GM20431 (cell line): Measurements from ENCODE around the gene MOK.
"Not testable (repeated sequence)": the region's sequence is repeated elsewhere in the genome, so short reads cannot be mapped to it uniquely, and the experiment has no call there.

Experiments
- in situ Hi-C: fragments of 300-500 bp; cut with MseI, MboI; formaldehyde crosslinking; loops from one replicate; pipeline ENCODE4 v1.15.0; 2020; ENCODE audit warnings: low sequenced_read_pairs; ENCODE audit not compliant: unreplicated experiment

Gene MOK

DNA sequence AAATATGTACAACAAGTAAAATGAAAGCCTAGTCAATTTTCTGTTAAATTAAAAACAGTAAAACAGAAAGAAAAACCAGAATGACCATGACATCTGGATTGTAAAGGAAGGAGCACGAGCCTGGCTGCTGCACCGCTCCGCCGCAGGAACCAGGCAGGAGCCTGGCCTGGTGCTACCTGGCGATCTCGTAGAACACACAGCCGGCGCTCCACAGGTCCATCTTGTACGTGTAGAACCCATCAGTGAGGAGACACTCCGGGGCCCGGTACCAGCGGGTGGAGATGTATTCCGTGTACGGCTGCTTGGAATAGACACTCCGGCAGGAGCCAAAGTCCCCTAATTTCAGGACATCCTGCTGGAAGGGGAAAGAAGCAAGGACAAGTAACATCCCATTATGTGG lies 54.3 kb downstream of the MOK start:
- in situ Hi-C loops = no loop called here

DNA sequence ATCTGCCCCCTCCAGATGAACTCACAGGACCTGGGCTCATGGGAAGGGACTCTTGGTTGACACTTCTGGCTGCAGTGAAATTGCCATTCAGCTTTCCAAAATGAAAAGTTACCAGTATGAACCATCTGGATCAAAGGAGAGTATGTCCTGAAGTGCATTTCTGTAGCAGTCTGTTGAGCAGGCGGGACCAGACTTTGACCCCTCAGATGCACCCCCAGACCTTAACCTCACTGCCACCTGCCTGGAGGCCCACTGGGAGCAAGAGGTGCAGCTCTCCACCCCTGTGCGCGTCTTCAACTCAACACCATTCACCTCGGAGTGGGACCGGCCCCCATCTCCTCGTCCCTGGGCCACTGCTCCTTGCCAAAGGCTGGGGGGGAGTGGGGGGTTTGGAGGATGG lies 55.0 kb downstream of the MOK start:
- in situ Hi-C loops = no loop called here

DNA sequence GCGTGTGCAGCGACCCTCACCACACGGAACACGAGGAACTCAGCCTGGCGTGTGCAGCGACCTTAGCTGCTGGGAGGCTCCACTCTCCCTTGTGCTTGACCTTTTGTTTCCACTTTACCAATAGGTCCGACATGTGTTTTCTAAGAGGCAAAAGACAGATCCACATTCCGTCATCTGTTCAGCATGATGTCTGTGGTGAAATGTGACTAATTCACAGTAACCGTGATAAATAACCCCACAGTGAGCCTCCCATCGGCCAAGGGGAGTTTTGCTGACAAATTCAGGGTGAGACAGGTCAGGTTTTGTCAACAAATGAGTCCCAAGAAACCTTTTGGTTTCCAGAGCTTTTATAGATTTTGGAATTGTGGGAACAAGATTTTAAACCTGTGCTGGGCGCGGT lies 55.9 kb downstream of the MOK start:
- in situ Hi-C loops = no loop called here

DNA sequence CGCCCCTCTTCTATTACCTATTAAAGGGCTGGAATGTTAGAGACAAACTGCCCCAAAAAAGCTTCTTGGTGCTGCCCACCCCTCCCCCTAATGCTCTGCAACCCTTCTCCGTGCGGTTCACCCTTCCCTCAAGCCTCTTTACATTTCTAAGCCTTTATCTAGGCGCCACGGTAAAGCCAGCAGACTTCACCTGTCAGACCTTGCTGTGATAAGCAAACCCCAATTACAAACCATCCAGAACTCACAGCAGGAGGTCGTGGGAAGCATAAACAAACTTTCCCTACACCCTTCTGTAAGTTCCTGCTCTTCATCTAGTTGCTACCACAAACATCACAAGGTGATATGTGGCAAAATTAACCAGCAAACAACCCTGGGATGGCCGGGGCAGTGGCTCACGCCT lies 56.8 kb downstream of the MOK start:
- in situ Hi-C loops = no loop called here

DNA sequence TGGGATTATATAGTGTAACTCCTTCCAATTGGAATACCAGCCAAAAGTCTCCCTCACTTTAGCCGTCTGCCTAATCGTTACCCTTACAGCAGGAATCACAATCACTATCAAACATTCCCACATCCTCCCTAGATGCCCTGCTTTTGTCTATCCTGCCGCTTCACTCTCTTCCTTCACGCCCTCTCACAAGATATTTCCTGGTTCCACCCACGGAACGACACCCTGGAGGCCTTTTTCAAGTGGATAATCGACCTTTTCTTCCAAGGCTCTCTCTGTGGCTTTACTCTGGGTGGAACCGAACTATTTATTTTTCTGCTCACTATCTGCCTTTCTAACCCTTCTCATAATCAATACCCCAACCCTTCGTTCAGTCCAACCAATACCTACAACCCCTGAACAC lies 58.9 kb downstream of the MOK start:
- in situ Hi-C loops = no loop called here

DNA sequence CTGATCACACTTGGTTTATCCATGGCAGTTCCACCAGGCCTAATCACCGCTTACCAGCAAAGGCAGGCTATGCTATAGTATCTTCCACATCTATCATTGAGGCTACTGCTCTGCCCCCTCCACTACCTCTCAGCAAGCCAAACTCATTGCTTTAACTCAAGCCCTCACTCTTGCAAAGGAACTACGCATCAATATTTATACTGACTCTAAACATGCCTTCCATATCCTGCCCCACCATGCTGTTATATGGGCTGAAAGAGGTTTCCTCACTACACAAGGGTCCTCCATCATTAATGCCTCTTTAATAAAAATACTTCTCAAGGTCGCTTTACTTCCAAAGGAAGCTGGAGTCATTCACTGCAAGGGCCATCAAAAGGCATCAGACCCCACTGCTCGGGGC lies 61.2 kb downstream of the MOK start:
- in situ Hi-C loops = not testable (repeated sequence)

DNA sequence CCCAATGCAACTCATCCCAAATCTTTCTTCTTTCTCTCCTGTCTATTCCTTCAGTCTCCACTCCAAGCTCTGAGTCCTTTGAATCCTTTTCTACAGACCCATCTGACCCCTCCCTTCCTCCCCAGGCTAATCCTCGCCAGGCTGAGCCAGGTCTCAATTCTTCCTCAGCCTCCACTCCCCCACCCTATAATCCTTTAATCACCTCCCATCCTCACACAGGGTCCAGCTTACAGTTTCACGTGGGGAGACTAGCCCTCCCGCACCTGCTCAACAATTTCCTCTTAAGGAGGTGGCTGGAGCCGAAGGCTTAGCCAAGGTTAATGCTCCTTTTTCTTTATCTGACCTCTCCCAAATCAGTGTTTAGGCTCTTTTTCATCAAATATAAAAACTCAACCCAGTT lies 63.8 kb downstream of the MOK start:
- in situ Hi-C loops = no loop called here

DNA sequence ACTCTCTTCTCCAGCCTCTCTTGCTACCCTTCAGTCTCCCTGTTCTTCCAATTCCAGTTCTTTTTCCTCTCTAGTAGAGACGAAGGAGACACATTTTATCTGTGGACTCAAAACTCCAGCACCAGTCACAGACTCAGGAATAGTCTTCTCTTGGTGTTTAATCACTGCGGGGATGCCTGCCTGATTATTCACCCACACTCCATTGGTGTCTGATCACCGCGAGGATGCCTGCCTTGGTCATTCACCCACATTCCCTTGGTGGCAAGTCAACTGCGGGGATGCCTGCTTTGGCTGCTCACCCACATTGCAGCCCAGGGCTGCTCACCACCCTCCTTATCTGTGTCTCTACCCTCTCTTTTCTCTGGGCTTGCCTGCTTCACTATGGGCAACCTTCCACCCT lies 64.5 kb downstream of the MOK start:
- in situ Hi-C loops = not testable (repeated sequence)

DNA sequence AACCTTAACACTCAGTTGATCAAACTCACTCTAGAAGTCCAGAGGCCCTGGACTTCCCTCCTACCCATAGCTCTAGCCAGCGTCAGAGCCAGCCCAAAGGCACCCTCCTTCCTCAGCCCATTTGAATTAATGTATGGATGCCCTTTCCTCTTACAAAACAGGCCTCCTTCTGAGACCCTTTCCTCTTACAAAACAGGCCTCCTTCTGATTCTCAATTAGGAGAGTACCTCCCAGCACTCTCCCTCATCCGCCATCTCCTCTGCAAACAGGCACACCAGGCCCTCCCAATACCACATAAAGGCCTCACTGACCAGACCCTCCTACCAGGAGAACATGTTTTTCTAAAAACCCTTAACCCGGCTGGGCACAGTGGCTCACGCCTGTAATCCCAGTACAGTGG lies 65.7 kb downstream of the MOK start:
- in situ Hi-C loops = no loop called here

DNA sequence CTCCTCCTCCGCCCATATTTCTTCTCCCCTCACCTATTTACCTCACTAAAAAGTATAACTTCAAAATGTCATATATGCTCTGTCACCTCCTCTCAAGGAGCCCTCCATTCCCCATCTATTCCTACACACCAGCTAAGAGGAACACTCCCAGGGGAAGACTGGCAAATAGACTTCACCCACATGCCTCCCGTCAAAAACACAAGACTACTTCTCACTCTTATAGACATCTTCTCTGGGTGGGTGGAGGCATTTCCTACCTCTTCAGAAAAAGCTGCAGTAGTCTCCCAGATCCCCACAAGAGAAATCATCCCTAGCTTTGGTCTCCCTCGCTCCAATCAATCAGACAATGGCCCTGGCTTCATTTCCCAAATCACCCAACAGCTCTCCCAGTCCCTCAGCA lies 66.2 kb downstream of the MOK start:
- in situ Hi-C loops = no loop called here

DNA sequence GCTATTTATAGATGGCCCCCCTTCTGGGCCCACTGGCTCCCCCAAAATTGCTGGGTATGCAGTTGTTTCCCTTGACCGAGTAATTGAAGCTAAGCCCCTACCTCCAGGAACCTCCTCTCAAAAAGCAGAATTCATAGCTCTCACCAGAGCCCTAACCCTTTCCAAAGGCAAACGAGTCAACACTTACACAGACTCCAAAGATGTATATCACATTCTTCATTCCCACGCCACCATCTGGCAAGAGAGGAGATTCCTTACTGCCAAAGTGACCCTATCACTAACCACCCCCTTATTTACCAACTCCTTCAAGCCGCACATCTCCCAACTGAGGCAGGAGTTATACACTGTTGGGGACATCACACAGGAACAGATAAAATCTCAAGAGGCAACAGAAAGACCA lies 66.8 kb downstream of the MOK start:
- in situ Hi-C loops = no loop called here

DNA sequence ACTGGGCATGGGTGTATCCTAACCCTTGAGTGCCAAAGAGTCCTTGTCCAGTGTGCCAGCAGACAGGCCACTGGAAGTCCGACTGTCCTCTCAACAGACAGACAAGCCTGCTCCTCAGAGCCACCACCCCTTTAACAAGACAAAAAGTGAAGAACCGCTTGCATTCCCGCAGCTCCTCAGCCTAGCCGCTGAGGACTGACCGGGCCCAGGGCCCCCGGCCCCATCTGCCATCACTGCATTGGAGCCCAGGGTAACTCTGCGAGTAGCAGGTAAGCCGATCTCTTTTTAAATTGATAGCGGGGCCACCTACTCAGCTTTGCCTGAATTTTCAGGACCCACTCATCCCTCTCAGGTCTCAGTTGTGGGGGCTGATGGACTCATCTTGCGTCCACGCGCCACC lies 68.9 kb downstream of the MOK start:
- in situ Hi-C loops = no loop called here

DNA sequence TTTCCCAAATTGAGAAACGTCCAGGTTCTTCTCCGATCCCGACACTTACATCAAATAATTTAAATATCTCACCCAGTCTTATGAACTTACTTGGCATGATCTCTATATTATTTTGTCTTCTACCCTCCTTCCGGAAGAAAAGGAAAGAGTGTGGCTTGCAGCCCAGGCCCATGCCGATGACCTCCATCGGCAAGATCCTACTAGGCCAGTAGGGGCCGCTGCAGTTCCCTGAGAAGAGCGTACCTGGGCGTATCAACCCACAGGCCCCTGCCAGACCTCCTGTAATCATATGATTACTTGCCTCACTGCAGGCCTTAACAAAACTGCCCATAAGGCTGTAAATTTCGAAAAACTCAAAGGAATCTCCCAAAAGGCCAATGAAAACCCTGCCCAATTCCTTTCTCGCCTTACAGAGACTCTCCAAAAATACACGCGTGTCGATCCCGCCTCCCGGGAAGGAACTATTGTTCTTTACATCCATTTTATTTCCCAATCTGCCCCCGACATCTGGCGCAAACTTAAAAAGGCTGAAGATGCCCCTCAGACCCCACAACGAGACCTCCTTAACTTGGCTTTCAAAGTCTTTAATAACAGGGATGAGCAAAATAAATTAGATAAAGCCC lies 69.6 kb downstream of the MOK start:
- in situ Hi-C loops = no loop called here

DNA sequence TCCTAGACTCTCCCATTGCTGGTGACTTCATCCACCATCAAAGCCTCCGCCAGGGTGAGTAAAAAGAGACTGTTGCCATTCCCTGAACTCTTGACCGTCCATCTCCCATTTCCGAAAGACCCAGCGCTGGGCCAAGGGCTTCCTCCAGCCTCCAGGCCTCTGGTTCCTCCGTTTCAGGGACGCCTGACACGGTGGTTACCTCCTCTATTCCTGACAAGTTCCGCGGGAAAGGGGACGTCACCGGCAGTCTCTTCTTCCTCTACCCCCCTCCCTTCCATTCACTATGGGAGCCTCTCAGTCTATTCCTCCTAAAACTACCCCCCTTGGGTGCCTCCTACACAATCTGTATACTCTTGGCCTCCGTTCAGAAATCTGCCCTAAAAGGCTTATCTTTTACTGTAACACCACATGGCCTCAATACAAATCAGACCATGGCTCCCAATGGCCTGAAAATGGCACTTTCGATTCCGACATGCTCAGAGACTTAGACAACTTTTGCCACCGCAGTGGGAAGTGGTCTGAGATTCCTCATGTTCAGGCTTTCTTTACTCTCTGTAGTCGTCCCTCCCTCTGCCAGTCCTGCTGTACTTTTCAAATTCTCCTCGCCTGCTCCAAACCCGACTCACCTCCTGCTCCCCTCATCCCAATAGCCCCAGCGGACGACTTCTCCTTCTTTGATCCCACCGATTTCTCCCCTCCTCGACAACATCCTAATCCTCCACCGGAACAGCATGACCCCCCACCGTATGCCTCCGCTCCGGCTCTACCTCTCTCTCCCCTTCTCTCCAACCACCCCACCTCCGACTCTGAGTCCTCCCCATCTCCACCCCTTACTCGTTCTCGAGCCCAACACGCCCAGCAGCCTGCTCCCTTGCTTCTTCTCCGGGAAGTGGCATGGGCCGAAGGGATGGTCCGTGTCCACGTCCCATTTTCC lies 70.4 kb downstream of the MOK start:
- in situ Hi-C loops = no loop called here

DNA sequence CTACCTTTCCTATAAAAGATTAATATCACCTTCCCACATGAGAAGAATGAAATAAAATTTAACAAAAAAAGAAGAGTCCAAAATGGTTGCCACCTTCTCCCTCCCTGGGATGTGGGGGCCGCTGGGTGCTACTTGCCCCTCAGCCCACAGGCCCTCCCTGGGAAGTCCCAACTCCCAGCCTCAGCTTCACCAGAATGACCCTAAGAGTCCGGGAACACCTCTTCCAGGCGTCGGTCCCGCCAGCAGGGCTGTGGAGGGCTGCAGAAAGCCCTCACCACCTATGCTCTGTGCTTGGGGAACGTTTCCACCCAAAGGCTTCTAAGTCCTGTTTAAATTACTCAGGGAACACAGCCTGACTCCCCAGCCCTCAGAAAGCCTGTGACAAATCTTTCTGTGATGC lies 71.9 kb downstream of the MOK start:
- in situ Hi-C loops = no loop called here

DNA sequence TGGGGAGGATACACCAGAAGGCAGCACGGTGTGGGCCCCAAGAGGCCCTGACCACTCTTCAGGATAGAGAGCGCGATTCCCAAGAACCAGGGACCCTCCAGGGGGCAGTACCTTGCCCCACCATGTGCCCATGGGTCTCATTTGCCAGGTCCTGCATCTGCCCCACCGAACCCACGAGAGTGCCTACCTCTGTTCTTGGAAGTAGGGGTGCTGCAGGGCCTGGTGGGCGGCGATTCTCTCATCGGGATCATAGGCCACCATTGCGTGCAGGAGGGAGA lies 72.7 kb downstream of the MOK start:
- in situ Hi-C loops = no loop called here

DNA sequence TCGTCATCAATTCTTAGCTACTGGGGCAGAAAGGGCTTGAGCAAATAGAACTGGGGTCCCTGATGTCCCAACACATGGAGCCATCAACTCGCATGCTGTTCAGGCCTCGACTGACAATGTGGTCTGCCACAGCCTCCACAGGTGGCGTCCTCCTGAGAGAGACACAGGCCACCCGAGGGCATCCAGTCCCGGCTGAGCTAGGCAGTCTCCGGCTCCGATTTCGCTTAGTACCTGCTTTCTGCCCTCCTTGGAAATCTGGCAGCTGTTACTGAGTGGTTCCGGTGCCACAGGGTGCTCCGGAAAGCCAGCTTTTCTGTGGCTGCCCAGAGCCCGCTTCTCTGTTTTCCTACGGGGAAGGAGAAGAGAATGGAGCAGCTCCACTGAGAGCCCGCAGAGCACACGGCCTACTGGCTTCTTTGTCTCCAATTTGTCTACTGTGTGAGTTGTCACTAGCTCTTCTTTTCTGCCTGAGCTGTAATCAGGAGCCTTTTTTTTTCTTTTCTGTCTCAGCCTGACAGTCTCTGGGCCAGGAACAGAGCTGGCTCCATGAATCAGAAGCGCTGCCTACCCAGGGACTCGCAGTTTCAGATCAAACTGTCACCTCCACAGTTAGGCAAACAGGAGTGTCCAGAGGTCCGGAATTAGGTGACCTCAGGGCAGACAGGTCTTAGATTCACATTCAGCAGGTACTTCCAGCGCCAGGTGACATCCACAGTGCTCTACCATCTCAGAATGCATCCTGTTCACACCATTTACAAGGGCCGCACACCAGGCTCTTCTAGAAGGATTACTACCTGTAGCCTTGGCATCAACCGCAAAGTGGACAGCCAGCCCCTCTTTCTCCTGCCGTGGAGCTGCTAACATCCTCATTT lies 73.3 kb downstream of the MOK start:
- in situ Hi-C loops = no loop called here

DNA sequence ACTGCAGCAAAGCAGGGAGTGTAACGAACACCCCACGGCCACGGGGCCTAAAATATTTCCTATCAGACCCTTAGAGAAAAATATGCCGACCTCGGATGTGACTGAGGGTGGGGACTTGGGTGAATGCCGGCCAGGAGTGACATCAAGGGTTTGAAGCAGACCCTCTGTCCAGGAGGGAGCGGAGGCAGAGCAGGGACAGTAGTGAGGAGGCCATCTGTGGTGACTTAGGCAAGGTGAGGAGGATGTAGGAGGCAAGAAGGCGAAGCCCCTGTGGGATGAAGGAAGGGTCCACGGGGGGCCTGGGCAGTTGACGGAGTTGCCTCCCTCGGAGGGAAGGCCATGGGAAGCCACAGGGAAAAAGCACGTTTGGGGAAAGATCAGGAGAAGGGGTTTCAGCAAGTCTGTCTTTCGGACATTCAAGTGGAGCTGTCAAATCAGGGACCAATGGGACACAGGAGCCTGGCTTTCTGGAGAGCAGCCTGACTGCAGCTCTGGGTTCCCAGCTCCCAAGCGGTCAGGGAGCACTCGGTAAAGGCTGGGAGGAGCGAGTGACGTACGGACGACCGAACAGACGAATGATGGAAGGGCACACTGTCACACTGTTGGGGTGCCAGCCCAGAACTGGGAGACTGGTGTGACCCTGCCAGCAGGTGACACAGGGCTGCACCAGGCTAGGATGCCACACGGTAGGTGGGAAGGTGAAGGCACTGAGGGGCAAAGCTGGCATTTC lies 74.3 kb downstream of the MOK start:
- in situ Hi-C loops = no loop called here

DNA sequence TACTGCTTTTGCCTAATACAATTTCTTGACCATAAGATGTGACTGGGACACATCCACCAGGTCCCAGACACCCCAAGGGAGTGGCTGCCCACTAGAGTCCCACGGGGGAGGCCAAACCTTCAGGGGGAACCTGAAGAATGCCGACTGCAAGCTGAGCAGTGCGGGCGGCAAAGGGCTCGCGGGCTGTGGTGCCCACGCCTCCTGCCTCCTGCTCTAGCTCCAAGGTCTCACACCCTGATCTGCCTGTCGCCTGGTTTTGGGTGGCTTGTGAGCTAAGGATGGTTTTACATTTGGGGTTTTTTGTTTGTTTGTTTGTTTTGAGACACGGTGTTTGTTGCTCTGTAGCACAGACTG lies 75.2 kb downstream of the MOK start:
- in situ Hi-C loops = no loop called here

DNA sequence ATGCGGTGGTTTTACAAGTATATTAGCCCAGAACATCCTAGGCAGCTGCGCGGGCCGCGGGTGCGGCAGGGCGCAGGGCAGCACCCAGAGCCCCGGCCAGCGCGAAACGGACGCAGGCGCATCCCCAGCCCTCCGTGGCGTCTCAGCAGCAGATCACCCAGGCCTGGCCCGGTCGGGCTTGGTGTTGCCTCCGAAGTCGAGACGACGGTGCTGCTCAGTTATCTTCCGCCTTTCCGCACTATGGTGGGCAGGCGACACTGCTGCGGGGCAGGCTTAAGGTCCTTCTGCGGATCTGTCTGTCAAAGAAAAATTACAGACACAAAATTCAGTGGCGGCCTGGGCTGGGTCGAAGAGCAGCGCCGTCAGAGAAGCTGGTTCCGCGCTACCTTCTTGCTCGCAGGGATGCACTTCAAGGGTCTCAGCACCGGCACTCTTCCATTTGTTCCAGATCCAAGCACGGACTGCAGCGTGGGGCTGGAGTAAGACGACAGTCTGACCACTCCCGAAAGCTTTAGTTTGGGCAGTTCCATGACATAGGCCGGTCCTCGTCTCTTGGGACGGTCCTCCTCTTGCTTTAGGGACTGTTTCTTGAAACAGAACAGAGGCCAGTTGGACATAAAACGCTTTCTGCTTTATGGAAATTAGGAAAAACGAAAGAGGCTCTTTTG lies 75.8 kb downstream of the MOK start:
- in situ Hi-C loops = no loop called here
